HCT116 (cell line): ENCODE data around the gene NIPA2.

Experiments used
- CTCF ChIP-seq, 3 experiments: fragments of 200-600 bp in 1 of 3; sonication (generic) in 1 of 3; IDR thresholded peaks in 2 of 3; conservative IDR thresholded peaks in 1 of 3; 2 replicates each; pipeline ENCODE4 v1.5.1; 2012 to 2017; ENCODE audit warnings: low read depth in 2 of 3, low read length in 2 of 3, antibody characterized with exemption in 1 of 3, borderline replicate concordance in 1 of 3, control low read depth in 1 of 3, mild to moderate bottlenecking in 1 of 3, mixed read lengths in 1 of 3, mixed run types in 1 of 3, moderate library complexity in 1 of 3; ENCODE audit not compliant: insufficient read depth in 1 of 3
- EGR1 ChIP-seq: IDR thresholded peaks from 2 replicates; pipeline ENCODE4 v1.6.1; 2012; ENCODE audit warnings: low read depth
- EZH2 ChIP-seq: fragments of 200-600 bp; sonication (generic); IDR thresholded peaks from 2 replicates; pipeline ENCODE4 v1.6.1; 2017; ENCODE audit warnings: antibody characterized with exemption, mixed run types
- EZH2phosphoT487 ChIP-seq: fragments of 200-600 bp; IDR thresholded peaks from 2 replicates; pipeline ENCODE4 v1.6.1; 2018; ENCODE audit warnings: antibody characterized with exemption, borderline replicate concordance
- POLR2A ChIP-seq: IDR thresholded peaks from 2 replicates; pipeline ENCODE4 v1.7.0; 2011; ENCODE audit warnings: borderline replicate concordance; ENCODE audit not compliant: insufficient read depth, insufficient read length; ENCODE audit errors: extremely low read depth
- SRF ChIP-seq: IDR thresholded peaks from 2 replicates; pipeline ENCODE4 v1.6.1; 2012; ENCODE audit warnings: low read depth
- TF ChIP-seq, protein P1 (sequence below): IDR thresholded peaks from 2 replicates; pipeline ENCODE4 v1.6.1; 2012; ENCODE audit warnings: low read depth
- TF ChIP-seq, protein P2 (sequence below): IDR thresholded peaks from 2 replicates; pipeline ENCODE4 v1.6.1; 2012
- TF ChIP-seq, protein P3 (sequence below): IDR thresholded peaks from 2 replicates; pipeline ENCODE4 v1.6.1; 2011; ENCODE audit warnings: mild to moderate bottlenecking, low read length, moderate library complexity; ENCODE audit not compliant: insufficient replicate concordance; ENCODE audit errors: extremely low read depth

DNA sequence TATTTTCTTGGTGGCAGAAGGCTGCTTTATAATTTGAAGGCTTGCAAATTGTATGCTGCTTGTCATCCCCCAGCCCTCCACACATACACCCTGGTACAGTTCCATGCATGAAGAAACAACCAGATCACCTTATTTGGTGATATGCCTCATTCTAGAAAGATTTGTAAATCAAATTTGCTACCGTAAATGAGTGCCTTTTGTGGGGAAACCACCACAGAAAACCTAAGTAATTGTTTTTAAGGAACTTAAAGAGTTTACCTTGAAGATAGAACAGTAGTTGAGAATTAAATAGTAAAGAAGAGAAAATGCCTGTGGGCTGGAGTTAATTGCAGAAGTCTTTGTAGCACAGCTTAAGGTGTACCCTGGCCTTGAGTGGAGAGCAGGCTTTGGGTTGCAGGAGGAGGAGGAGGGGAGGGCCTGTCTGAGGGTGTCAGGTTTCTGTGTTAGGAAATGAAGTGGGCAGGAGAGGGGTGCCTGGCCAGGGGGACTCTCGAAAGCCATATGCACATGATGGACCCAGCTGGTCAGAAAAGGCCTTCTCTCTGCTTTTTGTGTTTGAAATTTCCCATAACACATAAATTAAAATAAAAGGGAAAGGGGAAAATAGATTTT lies 6.9 kb downstream of the NIPA2 start:
- TF ChIP-seq CTCF (IDR thresholded peaks at IDR 0.05 in 2 of 3, conservative IDR thresholded peaks at IDR 0.05 in 1 of 3; ENCODE audit: borderline replicate concordance in 1 of 3, insufficient read depth in 1 of 3, low read depth in 2 of 3, low read length in 2 of 3) (no peak), EZH2 (no peak), POLR2A (no peak), EZH2phosphoT487 (no peak), SRF (no peak), EGR1 (no peak)
- TF ChIP-seq, protein P1, sequence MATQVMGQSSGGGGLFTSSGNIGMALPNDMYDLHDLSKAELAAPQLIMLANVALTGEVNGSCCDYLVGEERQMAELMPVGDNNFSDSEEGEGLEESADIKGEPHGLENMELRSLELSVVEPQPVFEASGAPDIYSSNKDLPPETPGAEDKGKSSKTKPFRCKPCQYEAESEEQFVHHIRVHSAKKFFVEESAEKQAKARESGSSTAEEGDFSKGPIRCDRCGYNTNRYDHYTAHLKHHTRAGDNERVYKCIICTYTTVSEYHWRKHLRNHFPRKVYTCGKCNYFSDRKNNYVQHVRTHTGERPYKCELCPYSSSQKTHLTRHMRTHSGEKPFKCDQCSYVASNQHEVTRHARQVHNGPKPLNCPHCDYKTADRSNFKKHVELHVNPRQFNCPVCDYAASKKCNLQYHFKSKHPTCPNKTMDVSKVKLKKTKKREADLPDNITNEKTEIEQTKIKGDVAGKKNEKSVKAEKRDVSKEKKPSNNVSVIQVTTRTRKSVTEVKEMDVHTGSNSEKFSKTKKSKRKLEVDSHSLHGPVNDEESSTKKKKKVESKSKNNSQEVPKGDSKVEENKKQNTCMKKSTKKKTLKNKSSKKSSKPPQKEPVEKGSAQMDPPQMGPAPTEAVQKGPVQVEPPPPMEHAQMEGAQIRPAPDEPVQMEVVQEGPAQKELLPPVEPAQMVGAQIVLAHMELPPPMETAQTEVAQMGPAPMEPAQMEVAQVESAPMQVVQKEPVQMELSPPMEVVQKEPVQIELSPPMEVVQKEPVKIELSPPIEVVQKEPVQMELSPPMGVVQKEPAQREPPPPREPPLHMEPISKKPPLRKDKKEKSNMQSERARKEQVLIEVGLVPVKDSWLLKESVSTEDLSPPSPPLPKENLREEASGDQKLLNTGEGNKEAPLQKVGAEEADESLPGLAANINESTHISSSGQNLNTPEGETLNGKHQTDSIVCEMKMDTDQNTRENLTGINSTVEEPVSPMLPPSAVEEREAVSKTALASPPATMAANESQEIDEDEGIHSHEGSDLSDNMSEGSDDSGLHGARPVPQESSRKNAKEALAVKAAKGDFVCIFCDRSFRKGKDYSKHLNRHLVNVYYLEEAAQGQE, result no peak
- TF ChIP-seq, protein P2, sequence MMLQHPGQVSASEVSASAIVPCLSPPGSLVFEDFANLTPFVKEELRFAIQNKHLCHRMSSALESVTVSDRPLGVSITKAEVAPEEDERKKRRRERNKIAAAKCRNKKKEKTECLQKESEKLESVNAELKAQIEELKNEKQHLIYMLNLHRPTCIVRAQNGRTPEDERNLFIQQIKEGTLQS, result no peak
- TF ChIP-seq, protein P3, sequence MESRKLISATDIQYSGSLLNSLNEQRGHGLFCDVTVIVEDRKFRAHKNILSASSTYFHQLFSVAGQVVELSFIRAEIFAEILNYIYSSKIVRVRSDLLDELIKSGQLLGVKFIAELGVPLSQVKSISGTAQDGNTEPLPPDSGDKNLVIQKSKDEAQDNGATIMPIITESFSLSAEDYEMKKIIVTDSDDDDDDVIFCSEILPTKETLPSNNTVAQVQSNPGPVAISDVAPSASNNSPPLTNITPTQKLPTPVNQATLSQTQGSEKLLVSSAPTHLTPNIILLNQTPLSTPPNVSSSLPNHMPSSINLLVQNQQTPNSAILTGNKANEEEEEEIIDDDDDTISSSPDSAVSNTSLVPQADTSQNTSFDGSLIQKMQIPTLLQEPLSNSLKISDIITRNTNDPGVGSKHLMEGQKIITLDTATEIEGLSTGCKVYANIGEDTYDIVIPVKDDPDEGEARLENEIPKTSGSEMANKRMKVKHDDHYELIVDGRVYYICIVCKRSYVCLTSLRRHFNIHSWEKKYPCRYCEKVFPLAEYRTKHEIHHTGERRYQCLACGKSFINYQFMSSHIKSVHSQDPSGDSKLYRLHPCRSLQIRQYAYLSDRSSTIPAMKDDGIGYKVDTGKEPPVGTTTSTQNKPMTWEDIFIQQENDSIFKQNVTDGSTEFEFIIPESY, result no peak
